Stimulated activated naive B cell treated with anti-CD40 and anti-IgM and Interleukin-4, amounts not matched to agents 10 μg/mL and 1 μg/mL and 100 μg/mL, for 72 hours (primary cell): ENCODE measurements around the gene EIF2B1.

ENCODE experiments used
- ATAC-seq, 2 donors: fragments of 150-1000 bp; cut with Tn5 transposase; replicated peaks; 2 replicates each; pipeline ENCODE4 v1.10.0; 2021; ENCODE audit warnings: moderate library complexity in 1 of 2
- DNase-seq: peaks from one replicate; pipeline ENCODE4 v3.0.0; 2021
- H3K27ac Mint-ChIP-seq: one replicate; pipeline ENCODE4 v1.8.0; 2022; ENCODE audit warnings: mild to moderate bottlenecking, mixed read lengths
- H3K27me3 Mint-ChIP-seq, 2 donors: one replicate each; pipeline ENCODE4 v1.8.0; 2022; ENCODE audit warnings: mixed read lengths in 2 of 2
- H3K36me3 Mint-ChIP-seq, 2 donors: one replicate each; pipeline ENCODE4 v1.8.0; 2022; ENCODE audit warnings: mixed read lengths in 2 of 2, mild to moderate bottlenecking in 1 of 2
- H3K4me1 Mint-ChIP-seq, 2 donors: one replicate each; pipeline ENCODE4 v1.8.0; 2022; ENCODE audit warnings: mixed read lengths in 2 of 2, mild to moderate bottlenecking in 1 of 2
- H3K4me3 Mint-ChIP-seq, 2 donors: one replicate each; pipeline ENCODE4 v1.8.0; 2022; ENCODE audit warnings: mild to moderate bottlenecking in 2 of 2, mixed read lengths in 2 of 2, moderate library complexity in 1 of 2
- H3K9me3 Mint-ChIP-seq, 2 donors: one replicate each; pipeline ENCODE4 v1.8.0; 2022; ENCODE audit warnings: mixed read lengths in 2 of 2, mild to moderate bottlenecking in 1 of 2

The EIF2B1 gene

GRCh38 chr12:123571343-123571813 lies 62.1 kb downstream of the EIF2B1 start:
- Mint-ChIP-seq H3K4me3 (no peak overlapping the region), H3K27ac (no peak overlapping the region), H3K4me1 (no peaks in the 10 kb centered on the region), H3K36me3 (no peaks in the 10 kb centered on the region), H3K9me3 (no peaks in the 10 kb centered on the region), H3K27me3 (peaks cover 12 to 25% of the 10 kb centered on the region in 2 donors)
- DNase-seq = no peak
- no peak for ATAC-seq
